Tibial artery (tissue), 4 donors: ENCODE results near the gene SCEL.
"Not testable (repeated sequence)": the region's sequence is repeated elsewhere in the genome, so short reads cannot be mapped to it uniquely, and the experiment has no call there.

ENCODE experiments used
- DNase-seq, 2 donors: peaks; one replicate each; pipeline ENCODE4 v3.0.0-alpha.2; 2019
- H3K27ac ChIP-seq, 2 donors: fragments of 200-600 bp; sonication (generic) in 1 of 2; 1 replicate in 1 of 2; 2 replicates in 1 of 2; pipeline ENCODE4 v1.5.1; 2018 to 2019; ENCODE audit warnings: mild to moderate bottlenecking in 1 of 2
- H3K27me3 ChIP-seq, 2 donors: fragments of 200-600 bp; sonication (generic) in 1 of 2; one replicate each; pipeline versions ENCODE4 v1.5.1 to v1.6.0; 2016 to 2019
- H3K36me3 ChIP-seq, 3 donors: fragments of 200-600 bp; sonication (generic) in 2 of 3; one replicate each; pipeline ENCODE4 v1.5.1; 2016 to 2019; ENCODE audit warnings: mild to moderate bottlenecking in 2 of 3
- H3K4me1 ChIP-seq, 4 donors: fragments of 200-600 bp; sonication (generic) in 2 of 4; 1 replicate in 3 of 4; 2 replicates in 1 of 4; pipeline ENCODE4 v1.5.1; 2016 to 2019
- H3K4me3 ChIP-seq, 2 donors: fragments of 200-600 bp; sonication (generic) in 1 of 2; 1 replicate in 1 of 2; 2 replicates in 1 of 2; pipeline ENCODE4 v1.5.1; 2018 to 2019; ENCODE audit warnings: mild to moderate bottlenecking in 2 of 2
- H3K9me3 ChIP-seq, 3 donors: fragments of 200-600 bp; sonication (generic) in 1 of 3; one replicate each; pipeline ENCODE4 v1.5.1; 2016 to 2019
- CTCF ChIP-seq, 2 experiments: fragments of 200-600 bp in 1 of 2; fragments of 450-650 bp in 1 of 2; IDR thresholded peaks; one replicate each; pipeline ENCODE4 v1.5.1; 2017 to 2019; ENCODE audit warnings: antibody characterized with exemption in 2 of 2, mild to moderate bottlenecking in 1 of 2, moderate library complexity in 1 of 2
- intact Hi-C: fragments of 100-400 bp; cut with DNase I; formaldehyde crosslinking; loops from one replicate; pipeline ENCODE4 v1.15.0; 2023; ENCODE audit warnings: low total_unique reads

SCEL gene

GRCh38 chr13:77515785-77516184, 19.7 kb upstream of the SCEL start:
- Histone ChIP-seq H3K36me3 (no peaks in the 10 kb centered on the region), H3K27me3 (no peaks in the 10 kb centered on the region), H3K9me3 (no peaks in the 10 kb centered on the region), H3K27ac (no peak overlapping the region), H3K4me1 (no peaks in the 10 kb centered on the region), H3K4me3 (no peak overlapping the region)
- DNase-seq = no peak
- no peak for TF ChIP-seq CTCF (IDR thresholded peaks at IDR 0.05)
- intact Hi-C loops = no loop called here

GRCh38 chr13:77516342-77516789, 19.1 kb upstream of the SCEL start:
- no peak for TF ChIP-seq CTCF (IDR thresholded peaks at IDR 0.05)

GRCh38 chr13:77518266-77518665, 17.2 kb upstream of the SCEL start:
- no peak for DNase-seq
- H3K36me3 ChIP-seq = no peaks in the 10 kb centered on the region
- no peak overlapping the region for H3K4me3 ChIP-seq
- no peaks in the 10 kb centered on the region for H3K9me3 ChIP-seq
- intact Hi-C loops = no loop called here
- H3K27ac ChIP-seq = no peak overlapping the region
- TF ChIP-seq CTCF (IDR thresholded peaks at IDR 0.05) = no peak
- no peaks in the 10 kb centered on the region for H3K4me1 ChIP-seq
- H3K27me3 ChIP-seq = no peaks in the 10 kb centered on the region

More at GRCh38 chr13:77516342-77516789, 19.1 kb upstream of the SCEL start:
- Histone ChIP-seq H3K4me1 (no peaks in the 10 kb centered on the region), H3K27ac (no peak overlapping the region), H3K36me3 (no peaks in the 10 kb centered on the region), H3K4me3 (no peak overlapping the region), H3K27me3 (no peaks in the 10 kb centered on the region), H3K9me3 (no peaks in the 10 kb centered on the region)
- no peak for DNase-seq
- intact Hi-C loops = no loop called here

DNA sequence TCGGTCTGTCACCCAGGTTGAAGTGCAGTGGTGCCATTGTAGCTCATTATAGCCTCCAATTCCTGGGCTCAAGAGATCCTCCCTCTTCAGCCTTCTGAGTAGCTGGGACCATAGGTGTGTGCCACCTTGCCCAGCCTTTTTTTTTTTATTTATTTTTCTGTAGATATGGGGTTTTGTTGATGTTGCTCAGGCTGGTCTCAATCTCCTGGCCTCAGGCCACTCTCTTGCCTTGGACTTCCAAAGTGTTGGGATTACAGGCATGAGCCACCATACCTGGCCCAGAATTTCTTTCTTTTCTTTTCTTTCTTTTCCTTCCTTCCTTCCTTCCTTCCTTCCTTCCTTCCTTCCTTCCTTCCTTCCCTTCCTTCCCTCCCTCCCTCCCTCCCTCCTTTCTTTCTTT, 16.1 kb upstream of the SCEL start:
- H3K27me3 ChIP-seq, H3K36me3 ChIP-seq, H3K9me3 ChIP-seq, intact Hi-C loops, H3K4me3 ChIP-seq, DNase-seq, H3K4me1 ChIP-seq, H3K27ac ChIP-seq: not testable (repeated sequence)

- no peak overlapping the region for H3K4me3 ChIP-seq
- H3K36me3 ChIP-seq = no peaks in the 10 kb centered on the region
- no peaks in the 10 kb centered on the region for H3K4me1 ChIP-seq
- no peaks in the 10 kb centered on the region for H3K27me3 ChIP-seq
- H3K9me3 ChIP-seq = no peaks in the 10 kb centered on the region
- DNase-seq = no peak
- no peak overlapping the region for H3K27ac ChIP-seq
- intact Hi-C loops = no loop called here
- no peak for TF ChIP-seq CTCF (IDR thresholded peaks at IDR 0.05)
These were observed 15.7 kb upstream of the SCEL start for GRCh38 chr13:77519808-77520207.

- TF ChIP-seq CTCF (IDR thresholded peaks at IDR 0.05) = no peak
- Histone ChIP-seq H3K36me3 (no peaks in the 10 kb centered on the region), H3K27ac (no peak overlapping the region), H3K9me3 (no peaks in the 10 kb centered on the region), H3K4me1 (no peaks in the 10 kb centered on the region), H3K4me3 (no peak overlapping the region), H3K27me3 (no peaks in the 10 kb centered on the region)
- intact Hi-C loops = no loop called here
- no peak for DNase-seq
These were observed 14.3 kb upstream of the SCEL start for GRCh38 chr13:77521194-77521593.
